Loucy (cell line): ENCODE data around the gene CAMK2N1.

Experiments used
- EZH2phosphoT487 ChIP-seq: fragments of 200-600 bp; IDR thresholded peaks from 2 replicates; pipeline ENCODE4 v1.6.1; 2018; ENCODE audit warnings: antibody characterized with exemption, mild to moderate bottlenecking, moderate library complexity, borderline replicate concordance
- TF ChIP-seq, protein P1 (sequence below): fragments of 200-600 bp; sonication (generic); conservative IDR thresholded peaks from 2 replicates; pipeline ENCODE4 v1.5.1; 2014; ENCODE audit warnings: mild to moderate bottlenecking, antibody characterized with exemption, low read length

DNA sequence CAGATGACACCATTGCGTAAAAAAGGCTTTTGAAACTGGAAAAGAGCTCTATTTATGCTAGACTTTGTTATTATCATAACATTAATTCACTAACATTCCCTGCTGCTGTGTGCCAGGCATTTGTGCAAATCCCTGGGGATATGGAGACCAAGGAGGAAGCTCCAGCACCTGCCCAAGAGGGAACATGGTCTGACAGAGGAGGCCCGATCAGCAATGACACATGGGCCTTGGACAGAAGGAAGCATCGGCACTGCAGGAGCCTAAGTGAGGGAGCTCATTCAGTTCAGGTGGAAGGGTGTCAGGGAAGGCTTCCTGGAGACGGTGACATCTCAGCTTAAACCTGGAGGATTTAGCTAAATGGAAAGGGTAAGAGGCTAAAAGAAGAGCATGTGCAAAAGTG, 13.9 kb downstream of the CAMK2N1 start:
- TF ChIP-seq, protein P1, sequence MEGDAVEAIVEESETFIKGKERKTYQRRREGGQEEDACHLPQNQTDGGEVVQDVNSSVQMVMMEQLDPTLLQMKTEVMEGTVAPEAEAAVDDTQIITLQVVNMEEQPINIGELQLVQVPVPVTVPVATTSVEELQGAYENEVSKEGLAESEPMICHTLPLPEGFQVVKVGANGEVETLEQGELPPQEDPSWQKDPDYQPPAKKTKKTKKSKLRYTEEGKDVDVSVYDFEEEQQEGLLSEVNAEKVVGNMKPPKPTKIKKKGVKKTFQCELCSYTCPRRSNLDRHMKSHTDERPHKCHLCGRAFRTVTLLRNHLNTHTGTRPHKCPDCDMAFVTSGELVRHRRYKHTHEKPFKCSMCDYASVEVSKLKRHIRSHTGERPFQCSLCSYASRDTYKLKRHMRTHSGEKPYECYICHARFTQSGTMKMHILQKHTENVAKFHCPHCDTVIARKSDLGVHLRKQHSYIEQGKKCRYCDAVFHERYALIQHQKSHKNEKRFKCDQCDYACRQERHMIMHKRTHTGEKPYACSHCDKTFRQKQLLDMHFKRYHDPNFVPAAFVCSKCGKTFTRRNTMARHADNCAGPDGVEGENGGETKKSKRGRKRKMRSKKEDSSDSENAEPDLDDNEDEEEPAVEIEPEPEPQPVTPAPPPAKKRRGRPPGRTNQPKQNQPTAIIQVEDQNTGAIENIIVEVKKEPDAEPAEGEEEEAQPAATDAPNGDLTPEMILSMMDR: no peak
- TF ChIP-seq EZH2phosphoT487: no peak
